IMR-90 (cell line): ENCODE data around the gene CHPF. TPM values are rescaled to one million over a fixed set of nuclear protein-coding genes. Genes with fewer than 3 reads are reported as not detected.

Experiments
- ATAC-seq: fragments of 200-7000 bp; cut with Tn5 transposase; 2 replicates; pipeline ENCODE4 v1.9.1; 2020; ENCODE audit warnings: low read depth, mild to moderate bottlenecking, moderate library complexity
- BruUV-seq: library from RNA; stranded (reverse); fragments of 400-500 nt; replicated peaks from 2 replicates; lab custom pipeline; 2021; lab: Mats Ljungman, UMichigan
- CTCF ChIA-PET: fragments of 300-600 bp; formaldehyde crosslinking; extraction: SDS; loops from one replicate; lab custom pipeline; 2021; ENCODE audit warnings: antibody characterized with exemption; lab: Yijun Ruan, JAX
- POLR2A ChIA-PET: fragments of 300-600 bp; sonication (Branson Sonifier 250); formaldehyde crosslinking; loops from one replicate; lab custom pipeline; 2022; ENCODE audit warnings: antibody characterized with exemption; ENCODE audit not compliant: unreplicated experiment; lab: Charles Lee
- DNase-seq: peaks from one replicate; pipeline ENCODE4 v3.0.0; 2013
- H2AFZ ChIP-seq: replicated peaks from 2 replicates; pipeline ENCODE3; 2013; ENCODE audit warnings: low read length, mild to moderate bottlenecking; ENCODE audit not compliant: poor library complexity
- H2AK5ac ChIP-seq: 2 replicates; pipeline ENCODE4 v1.6.1; 2013; ENCODE audit warnings: low read depth, low read length, inconsistent platforms
- H2AK9ac ChIP-seq: replicated peaks from 2 replicates; pipeline ENCODE3; 2013; ENCODE audit warnings: mild to moderate bottlenecking, low read depth, low read length, moderate library complexity; ENCODE audit not compliant: poor library complexity
- H2BK120ac ChIP-seq: 2 replicates; pipeline ENCODE4 v1.6.1; 2013; ENCODE audit warnings: low read depth, low read length, inconsistent platforms
- H2BK15ac ChIP-seq: 3 replicates; pipeline ENCODE4 v1.6.1; 2013; ENCODE audit warnings: low read depth, low read length, inconsistent platforms
- H2BK20ac ChIP-seq: 2 replicates; pipeline ENCODE4 v1.6.1; 2013; ENCODE audit warnings: low read depth, mild to moderate bottlenecking, inconsistent platforms, low read length, moderate library complexity
- H2BK5ac ChIP-seq: 2 replicates; pipeline ENCODE4 v1.6.1; 2013; ENCODE audit warnings: mild to moderate bottlenecking, low read depth, low read length, inconsistent platforms; ENCODE audit not compliant: poor library complexity, severe bottlenecking
- H3K14ac ChIP-seq: replicated peaks from 2 replicates; pipeline ENCODE4 v1.6.1; 2013; ENCODE audit warnings: low read depth, low read length, inconsistent platforms
- H3K18ac ChIP-seq: 2 replicates; pipeline ENCODE4 v1.6.1; 2013; ENCODE audit warnings: low read depth, low read length, control low read depth
- H3K23ac ChIP-seq: 2 replicates; pipeline ENCODE4 v1.6.1; 2013; ENCODE audit warnings: low read depth, low read length, inconsistent platforms
- H3K27ac ChIP-seq: 2 replicates; pipeline ENCODE4 v1.5.1; 2013; ENCODE audit warnings: mild to moderate bottlenecking, control low read depth, low read length; ENCODE audit not compliant: insufficient read depth
- H3K27me3 ChIP-seq: 2 replicates; pipeline ENCODE4 v1.6.1; 2013; ENCODE audit warnings: low read length; ENCODE audit not compliant: control insufficient read depth, insufficient read depth
- H3K36me3 ChIP-seq: 2 replicates; pipeline ENCODE4 v1.6.1; 2013; ENCODE audit warnings: low read length, mixed read lengths; ENCODE audit not compliant: control insufficient read depth, insufficient read depth
- H3K4ac ChIP-seq: 2 replicates; pipeline ENCODE4 v1.6.1; 2013; ENCODE audit warnings: low read depth, low read length, inconsistent platforms
- H3K4me1 ChIP-seq: 2 replicates; pipeline ENCODE4 v1.6.1; 2013; ENCODE audit warnings: low read length, mixed read lengths; ENCODE audit not compliant: control insufficient read depth, insufficient read depth
- H3K4me2 ChIP-seq: 2 replicates; pipeline ENCODE4 v1.6.1; 2013; ENCODE audit warnings: low read depth, mild to moderate bottlenecking, control low read depth, low read length, moderate library complexity
- H3K4me3 ChIP-seq: 2 replicates; pipeline ENCODE4 v1.5.1; 2013; ENCODE audit warnings: low read depth, mild to moderate bottlenecking, control low read depth, low read length, moderate library complexity; ENCODE audit not compliant: insufficient read depth
- H3K56ac ChIP-seq: 2 replicates; pipeline ENCODE4 v1.6.1; 2013; ENCODE audit warnings: low read length, inconsistent platforms; ENCODE audit not compliant: insufficient read depth; ENCODE audit errors: extremely low read depth
- H3K79me1 ChIP-seq, 2 experiments: 2 replicates each; pipeline ENCODE4 v1.6.1; 2013; ENCODE audit warnings: low read length in 2 of 2, inconsistent platforms in 1 of 2, low read depth in 1 of 2
- H3K9ac ChIP-seq: 2 replicates; pipeline ENCODE4 v1.6.1; 2013; ENCODE audit warnings: low read depth, low read length, control low read depth
- H3K9me1 ChIP-seq: 2 replicates; pipeline ENCODE4 v1.6.1; 2013; ENCODE audit warnings: low read length, inconsistent platforms; ENCODE audit not compliant: insufficient read depth
- H3K9me3 ChIP-seq: 2 replicates; pipeline ENCODE4 v1.6.1; 2013; ENCODE audit warnings: low read length; ENCODE audit not compliant: control insufficient read depth, insufficient read depth
- H4K20me1 ChIP-seq: 2 replicates; pipeline ENCODE4 v1.6.1; 2013; ENCODE audit warnings: low read length, inconsistent platforms; ENCODE audit not compliant: insufficient read depth
- H4K5ac ChIP-seq: 2 replicates; pipeline ENCODE4 v1.6.1; 2013; ENCODE audit warnings: mild to moderate bottlenecking, low read depth, low read length, control low read depth
- H4K8ac ChIP-seq, 2 experiments: 2 replicates each; pipeline ENCODE4 v1.6.1; 2013; ENCODE audit warnings: low read depth in 2 of 2, low read length in 2 of 2, control low read depth in 1 of 2, inconsistent platforms in 1 of 2
- H4K91ac ChIP-seq: 2 replicates; pipeline ENCODE4 v1.6.1; 2013; ENCODE audit warnings: low read depth, low read length, inconsistent platforms; ENCODE audit not compliant: insufficient read depth
- BHLHE40 ChIP-seq: fragments of 150-350 bp; IDR thresholded peaks from 2 replicates; pipeline ENCODE4 v1.6.1; 2016; ENCODE audit warnings: mild to moderate bottlenecking, low read depth, low read length
- CEBPB ChIP-seq: IDR thresholded peaks from 2 replicates; pipeline ENCODE4 v1.6.1; 2012; ENCODE audit warnings: low read depth, low read length, improper control_type of control experiment
- CHD1 ChIP-seq: IDR thresholded peaks from 2 replicates; pipeline ENCODE4 v1.6.1; 2012; ENCODE audit warnings: low read depth, low read length, improper control_type of control experiment
- FOS ChIP-seq: fragments of 150-350 bp; IDR thresholded peaks from 2 replicates; pipeline ENCODE4 v1.6.1; 2016; ENCODE audit warnings: low read depth, low read length
- MAFK ChIP-seq: IDR thresholded peaks from 2 replicates; pipeline ENCODE4 v1.6.1; 2012; ENCODE audit warnings: low read depth, low read length, improper control_type of control experiment
- MAZ ChIP-seq: IDR thresholded peaks from 2 replicates; pipeline ENCODE4 v1.6.1; 2012; ENCODE audit warnings: low read depth, mild to moderate bottlenecking, low read length, improper control_type of control experiment, moderate library complexity, borderline replicate concordance
- MXI1 ChIP-seq: IDR thresholded peaks from 2 replicates; pipeline ENCODE4 v1.6.1; 2012; ENCODE audit warnings: low read depth, mild to moderate bottlenecking, low read length, moderate library complexity, borderline replicate concordance
- NFE2L2 ChIP-seq: fragments of 150-350 bp; IDR thresholded peaks from 2 replicates; pipeline ENCODE4 v1.6.1; 2016; ENCODE audit warnings: low read depth, mild to moderate bottlenecking, low read length
- RAD21 ChIP-seq: IDR thresholded peaks from 2 replicates; pipeline ENCODE4 v1.6.1; 2012; ENCODE audit warnings: low read length, improper control_type of control experiment
- RCOR1 ChIP-seq: IDR thresholded peaks from 2 replicates; pipeline ENCODE4 v1.6.1; 2012; ENCODE audit warnings: mild to moderate bottlenecking, low read length, improper control_type of control experiment; ENCODE audit not compliant: insufficient replicate concordance
- RFX5 ChIP-seq: IDR thresholded peaks from 2 replicates; pipeline ENCODE4 v1.8.0; 2012; ENCODE audit warnings: low read depth, mild to moderate bottlenecking, low read length, moderate library complexity
- SMC3 ChIP-seq: fragments of 150-350 bp; IDR thresholded peaks from 2 replicates; pipeline ENCODE4 v1.6.1; 2016; ENCODE audit warnings: low read depth, mild to moderate bottlenecking, antibody characterized with exemption, low read length, moderate library complexity
- WGBS, 2 experiments: methylation state at CpG; one replicate each; pipeline versions ENCODE4 v1.1.5 to v1.1.7; 2013; ENCODE audit warnings: missing lambda C conversion rate in 2 of 2; ENCODE audit not compliant: insufficient read length in 1 of 2; ENCODE audit errors: extremely low coverage in 2 of 2; 5-methylcytosine and 5-hydroxymethylcytosine counted together
- dilution Hi-C: fragments of 300-500 bp; cut with HindIII; formaldehyde crosslinking; loops from one replicate; pipeline ENCODE4 v1.14.3; 2018; ENCODE audit warnings: low sequenced_read_pairs; ENCODE audit not compliant: unreplicated experiment
- in situ Hi-C: fragments of 300-500 bp; cut with MboI; formaldehyde crosslinking; loops from 3 replicates; pipeline ENCODE4 v1.14.3; 2019; ENCODE audit warnings: low sequenced_read_pairs, inconsistent platforms, mixed read lengths
- intact Hi-C: fragments of 100-400 bp; cut with micrococcal nuclease; formaldehyde crosslinking; loops from 2 replicates; pipeline ENCODE4 v1.10.0; 2022
- polyA plus RNA-seq, 3 experiments: library from polyadenylated mRNA; depleted of rRNA; stranded (reverse); fragments of >200 nt; gene quantifications; 2 replicates each; pipeline ENCODE4 v1.2.3, GENCODE V29; 2012; ENCODE audit warnings: low replicate concordance in 1 of 3
- total RNA-seq: library from RNA; depleted of rRNA; stranded (reverse); fragments of >200 nt; gene quantifications from 2 replicates; pipeline ENCODE4 v1.2.3, GENCODE V29; 2012
- TF ChIP-seq, protein P1 (sequence below): fragments of 150-350 bp; IDR thresholded peaks from 2 replicates; pipeline ENCODE4 v1.6.1; 2017; ENCODE audit warnings: mild to moderate bottlenecking, antibody characterized with exemption, low read length, low read depth
- TF ChIP-seq, protein P2 (sequence below): conservative IDR thresholded peaks from 2 replicates; pipeline ENCODE4 v1.5.1; 2012; ENCODE audit warnings: mild to moderate bottlenecking, low read depth, low read length, improper control_type of control experiment

Gene CHPF
- total and polyA plus RNA-seq, 2 of the 4 experiments (the other 2 are of a cell fraction), result 24.0 to 115 TPM

DNA sequence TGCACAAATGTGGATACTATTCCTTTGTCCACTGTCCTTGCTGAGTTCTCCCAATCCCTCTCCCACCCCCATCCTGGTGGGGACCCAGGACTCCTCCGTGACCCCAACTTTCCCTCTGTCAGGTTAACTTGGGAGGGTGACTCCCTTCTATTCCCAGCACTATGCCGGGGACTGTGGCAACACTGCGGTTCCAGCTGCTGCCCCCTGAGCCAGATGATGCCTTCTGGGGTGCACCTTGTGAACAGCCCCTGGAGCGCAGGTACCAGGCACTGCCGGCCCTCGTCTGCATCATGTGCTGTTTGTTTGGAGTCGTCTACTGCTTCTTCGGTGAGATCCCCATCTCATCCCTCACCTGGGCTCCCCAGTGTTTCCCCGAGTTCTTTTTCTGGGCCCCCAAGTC, 958 bp upstream of the CHPF start:
- H3K79me1 ChIP-seq, result peaks cover 6 to 29% of the 10 kb centered on the region in 2 experiments; a peak in 3 of 4 replicates
- TF ChIP-seq BHLHE40 (no peak), MAZ (no peak), MXI1 (no peak), MAFK (no peak), RCOR1 (no peak), SMC3 (no peak), CHD1 (no peak), FOS (no peak), NFE2L2 (no peak), CEBPB (no peak), RAD21 (no peak), RFX5 (no peak)
- TF ChIP-seq, protein P1, sequence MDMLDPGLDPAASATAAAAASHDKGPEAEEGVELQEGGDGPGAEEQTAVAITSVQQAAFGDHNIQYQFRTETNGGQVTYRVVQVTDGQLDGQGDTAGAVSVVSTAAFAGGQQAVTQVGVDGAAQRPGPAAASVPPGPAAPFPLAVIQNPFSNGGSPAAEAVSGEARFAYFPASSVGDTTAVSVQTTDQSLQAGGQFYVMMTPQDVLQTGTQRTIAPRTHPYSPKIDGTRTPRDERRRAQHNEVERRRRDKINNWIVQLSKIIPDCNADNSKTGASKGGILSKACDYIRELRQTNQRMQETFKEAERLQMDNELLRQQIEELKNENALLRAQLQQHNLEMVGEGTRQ, result no peak
- TF ChIP-seq, protein P2, sequence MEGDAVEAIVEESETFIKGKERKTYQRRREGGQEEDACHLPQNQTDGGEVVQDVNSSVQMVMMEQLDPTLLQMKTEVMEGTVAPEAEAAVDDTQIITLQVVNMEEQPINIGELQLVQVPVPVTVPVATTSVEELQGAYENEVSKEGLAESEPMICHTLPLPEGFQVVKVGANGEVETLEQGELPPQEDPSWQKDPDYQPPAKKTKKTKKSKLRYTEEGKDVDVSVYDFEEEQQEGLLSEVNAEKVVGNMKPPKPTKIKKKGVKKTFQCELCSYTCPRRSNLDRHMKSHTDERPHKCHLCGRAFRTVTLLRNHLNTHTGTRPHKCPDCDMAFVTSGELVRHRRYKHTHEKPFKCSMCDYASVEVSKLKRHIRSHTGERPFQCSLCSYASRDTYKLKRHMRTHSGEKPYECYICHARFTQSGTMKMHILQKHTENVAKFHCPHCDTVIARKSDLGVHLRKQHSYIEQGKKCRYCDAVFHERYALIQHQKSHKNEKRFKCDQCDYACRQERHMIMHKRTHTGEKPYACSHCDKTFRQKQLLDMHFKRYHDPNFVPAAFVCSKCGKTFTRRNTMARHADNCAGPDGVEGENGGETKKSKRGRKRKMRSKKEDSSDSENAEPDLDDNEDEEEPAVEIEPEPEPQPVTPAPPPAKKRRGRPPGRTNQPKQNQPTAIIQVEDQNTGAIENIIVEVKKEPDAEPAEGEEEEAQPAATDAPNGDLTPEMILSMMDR, result no peak
- no peak overlapping the region for H3K56ac ChIP-seq
- no peak overlapping the region for H2BK20ac ChIP-seq
- no peak overlapping the region for H3K23ac ChIP-seq
- H2BK15ac ChIP-seq, result no peak overlapping the region
- H3K4me1 ChIP-seq, result peaks cover 9% of the 10 kb centered on the region
- dilution Hi-C loops (no loop called here), intact Hi-C loops (no loop called here), in situ Hi-C loops (no loop called here)
- ChIA-PET CTCF (interaction anchor here (1.3 kb wide), 1 partner anchor 15 kb away, joined by 8 read pairs; no protein-coding TSS in a partner anchor), POLR2A (no interaction called here)
- peak overlapping the region; percentile 50; the same call in 1 of the 2 replicates for H3K4me2 ChIP-seq
- no peak for DNase-seq
- H4K20me1 ChIP-seq, result peaks cover 25% of the 10 kb centered on the region
- H2AFZ ChIP-seq, result no peak overlapping the region
- H4K5ac ChIP-seq, result no peak overlapping the region
- H2BK5ac ChIP-seq, result no peak overlapping the region
- H3K14ac ChIP-seq, result no peak overlapping the region
- no peak for ATAC-seq
- no peak overlapping the region for H4K8ac ChIP-seq
- no peak overlapping the region; the same call in 1 of the 2 replicates for H3K9ac ChIP-seq
- no peak overlapping the region for H3K4ac ChIP-seq
- no peak overlapping the region for H3K27ac ChIP-seq
- peaks cover 20% of the 10 kb centered on the region for H3K36me3 ChIP-seq
- no peak overlapping the region for H2AK9ac ChIP-seq
- peaks cover 2% of the 10 kb centered on the region; the same call in 1 of the 2 replicates for H3K9me1 ChIP-seq
- no peak overlapping the region for H2AK5ac ChIP-seq
- H2BK120ac ChIP-seq, result no peak overlapping the region
- no TSS peak for BruUV-seq
- no peaks in the 10 kb centered on the region for H3K27me3 ChIP-seq
- H3K9me3 ChIP-seq, result no peaks in the 10 kb centered on the region
- 0% methylated on average over 1 of the region's 9 CpGs; no CpG with 5 or more reads in 1 of the 2 experiments for WGBS, 2 experiments
- no peak overlapping the region; the same call in 1 of the 2 replicates for H3K4me3 ChIP-seq
- H3K18ac ChIP-seq, result no peak overlapping the region
- H4K91ac ChIP-seq, result no peak overlapping the region
